ENCODE results near the gene TTC39C.

Gene TTC39C

GRCh38 chr18:24177499-24178133, 163.1 kb downstream of the TTC39C start:
- in situ Hi-C loops (cut with HindIII; ENCODE audit: low sequenced_read_pairs), result no loop called here

GRCh38 chr18:24180048-24180447, 165.5 kb downstream of the TTC39C start:
- in situ Hi-C loops (cut with HindIII; ENCODE audit: low sequenced_read_pairs), result no loop called here

- in situ Hi-C loops (cut with HindIII; ENCODE audit: low sequenced_read_pairs), result no loop called here
These were observed 167.3 kb downstream of the TTC39C start for GRCh38 chr18:24181806-24182205.

Measured in endothelial cell of hepatic sinusoid (primary cell).